Esophagus (tissue), 2 donors: ENCODE results near the gene FOXD3. TPM values are rescaled to one million over a fixed set of nuclear protein-coding genes. Genes with fewer than 3 reads are reported as not detected.
A peak's percentile ranks its signal among the peaks of the same experiment; 100 is the strongest.
"Not testable (repeated sequence)": the region's sequence is repeated elsewhere in the genome, so short reads cannot be mapped to it uniquely, and the experiment has no call there.

Experiments used
- H3K27ac ChIP-seq, 2 donors: one replicate each; pipeline ENCODE4 v1.5.1; 2013; ENCODE audit warnings: low read depth in 2 of 2, mild to moderate bottlenecking in 2 of 2, inconsistent platforms in 1 of 2, low read length in 1 of 2, moderate library complexity in 1 of 2
- H3K27me3 ChIP-seq, 2 donors: one replicate each; pipeline ENCODE4 v1.6.1; 2013; ENCODE audit warnings: low read length in 2 of 2, control low read depth in 1 of 2, mild to moderate bottlenecking in 1 of 2; ENCODE audit not compliant: insufficient read depth in 2 of 2, control insufficient read depth in 1 of 2
- H3K36me3 ChIP-seq, 2 donors: one replicate each; pipeline ENCODE4 v1.6.1; 2013; ENCODE audit warnings: low read length in 1 of 2; ENCODE audit not compliant: control insufficient read depth in 2 of 2, insufficient read depth in 2 of 2
- H3K4me1 ChIP-seq, 2 donors: one replicate each; pipeline ENCODE4 v1.6.1; 2013; ENCODE audit warnings: low read length in 1 of 2; ENCODE audit not compliant: control insufficient read depth in 2 of 2, insufficient read depth in 2 of 2
- H3K4me3 ChIP-seq, 2 donors: one replicate each; pipeline ENCODE4 v1.5.1; 2013; ENCODE audit warnings: low read length in 2 of 2, mild to moderate bottlenecking in 2 of 2, low read depth in 1 of 2, moderate library complexity in 1 of 2
- H3K9me3 ChIP-seq, 2 donors: one replicate each; pipeline ENCODE4 v1.6.1; 2013; ENCODE audit warnings: mild to moderate bottlenecking in 2 of 2, low read depth in 1 of 2, low read length in 1 of 2, moderate library complexity in 1 of 2; ENCODE audit not compliant: control insufficient read depth in 2 of 2, insufficient read depth in 1 of 2
- WGBS, 2 donors: extraction: QIAGEN DNeasy Blood & Tissue Kit; methylation state at CpG; one replicate each; pipeline ENCODE4 v1.1.7; 2013; 5-methylcytosine and 5-hydroxymethylcytosine counted together
- polyA plus RNA-seq, 2 donors: library from polyadenylated mRNA; stranded (reverse); fragments of 200-250 nt; gene quantifications; one replicate each; pipeline ENCODE4 v1.2.3, GENCODE V29; 2013
- donor health status: healthy with polysubstance abuse.
- donor health status: Bipolar disorder and iron deficiency.

FOXD3 gene
- polyA plus RNA-seq, 2 donors: 0.06 to 0.16 TPM

DNA sequence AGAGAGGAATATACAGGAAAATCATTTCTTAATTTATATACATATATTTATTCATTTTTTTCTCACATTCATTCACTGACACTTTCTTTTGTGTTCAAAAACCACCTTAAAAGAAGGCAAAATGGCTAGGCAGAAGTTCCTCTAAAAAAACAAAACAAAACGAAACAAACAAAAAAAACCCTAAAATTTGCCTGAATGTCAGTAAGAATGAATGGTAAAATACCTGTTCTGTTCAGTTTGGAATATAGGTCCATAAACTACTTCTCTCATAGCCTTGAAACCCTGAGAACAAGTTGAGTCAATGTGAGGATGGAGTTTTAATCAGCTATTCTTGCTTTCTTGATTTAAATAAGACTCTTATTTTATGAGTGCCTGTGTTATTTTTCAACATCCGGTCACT is 30.4 kb downstream of the FOXD3 start:
- WGBS, 2 donors: 65 to 81% methylated on average over 2 of the region's 2 CpGs
- Histone ChIP-seq H3K9me3 (peaks cover 0 to 2% of the 10 kb centered on the region in 2 donors), H3K27ac (no peak overlapping the region), H3K36me3 (no peaks in the 10 kb centered on the region), H3K4me3 (no peak overlapping the region), H3K27me3 (peaks cover 0 to 5% of the 10 kb centered on the region in 2 donors), H3K4me1 (no peaks in the 10 kb centered on the region)

GRCh38 chr1:63356234-63356633 is 33.9 kb downstream of the FOXD3 start:
- H3K27ac ChIP-seq, H3K4me1 ChIP-seq, H3K9me3 ChIP-seq, H3K36me3 ChIP-seq, H3K27me3 ChIP-seq, H3K4me3 ChIP-seq: not testable (repeated sequence)
- 74 to 87% methylated on average over 2 of the region's 2 CpGs for whole genome bisulfite sequencing, 2 donors

DNA sequence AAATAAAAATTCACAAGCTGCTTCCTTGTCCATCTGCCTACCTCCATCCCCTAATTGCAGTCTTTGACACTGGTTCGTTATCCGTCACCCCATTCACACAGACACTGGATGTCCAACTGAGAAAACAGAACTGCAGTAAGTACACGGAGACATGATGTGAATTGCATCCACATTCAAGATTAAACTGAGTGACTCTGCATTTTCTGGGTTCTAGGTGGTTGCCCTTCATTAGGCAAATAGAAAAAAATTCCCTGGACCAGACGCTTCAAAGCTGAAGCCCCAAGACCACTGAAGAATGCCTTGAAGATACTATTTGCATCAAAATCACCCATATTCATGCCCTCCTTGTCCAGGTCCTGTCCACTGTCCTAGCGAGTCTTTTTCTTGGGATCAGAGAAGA is 37.2 kb downstream of the FOXD3 start:
- Histone ChIP-seq H3K27ac (no peak overlapping the region), H3K4me3 (no peak overlapping the region), H3K9me3 (no peaks in the 10 kb centered on the region), H3K36me3 (no peaks in the 10 kb centered on the region), H3K27me3 (peaks cover 0 to 2% of the 10 kb centered on the region in 2 donors), H3K4me1 (no peaks in the 10 kb centered on the region)
- 88 to 91% methylated on average over 5 of the region's 5 CpGs for WGBS, 2 donors

DNA sequence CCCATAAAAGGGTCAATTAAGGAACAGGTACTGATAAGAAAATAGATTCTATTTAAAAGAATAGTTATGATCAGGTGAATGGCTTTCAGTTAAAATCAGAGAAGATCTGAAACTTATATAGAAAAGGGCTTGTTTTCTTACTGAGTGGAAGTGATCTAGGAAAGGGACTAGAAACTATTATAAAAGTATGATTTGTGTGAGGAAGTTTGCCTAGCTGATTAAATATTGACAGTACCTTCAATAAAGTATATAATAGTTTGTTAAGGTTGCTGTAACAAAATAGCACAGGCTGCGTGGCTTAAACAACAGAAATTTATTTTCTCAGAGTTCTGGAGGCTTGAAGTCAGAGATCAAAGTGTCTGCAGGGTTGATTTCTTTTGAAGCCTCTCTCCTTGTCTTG is 39.7 kb downstream of the FOXD3 start:
- WGBS, 2 donors: 89 to 90% methylated on average over 1 of the region's 1 CpG
- Histone ChIP-seq H3K4me1 (peaks cover 0 to 2% of the 10 kb centered on the region in 2 donors), H3K9me3 (no peaks in the 10 kb centered on the region), H3K4me3 (no peak overlapping the region), H3K36me3 (no peaks in the 10 kb centered on the region), H3K27ac (no peak overlapping the region), H3K27me3 (peaks cover 0 to 2% of the 10 kb centered on the region in 2 donors)

GRCh38 chr1:63362578-63362977 is 40.2 kb downstream of the FOXD3 start:
- 94 to 95% methylated on average over 1 of the region's 1 CpG for WGBS, 2 donors
- Histone ChIP-seq H3K27me3 (peaks cover 0 to 2% of the 10 kb centered on the region in 2 donors), H3K36me3 (no peaks in the 10 kb centered on the region), H3K27ac (no peak overlapping the region), H3K4me1 (peaks cover 0 to 3% of the 10 kb centered on the region in 2 donors), H3K4me3 (no peak overlapping the region), H3K9me3 (no peaks in the 10 kb centered on the region)

DNA sequence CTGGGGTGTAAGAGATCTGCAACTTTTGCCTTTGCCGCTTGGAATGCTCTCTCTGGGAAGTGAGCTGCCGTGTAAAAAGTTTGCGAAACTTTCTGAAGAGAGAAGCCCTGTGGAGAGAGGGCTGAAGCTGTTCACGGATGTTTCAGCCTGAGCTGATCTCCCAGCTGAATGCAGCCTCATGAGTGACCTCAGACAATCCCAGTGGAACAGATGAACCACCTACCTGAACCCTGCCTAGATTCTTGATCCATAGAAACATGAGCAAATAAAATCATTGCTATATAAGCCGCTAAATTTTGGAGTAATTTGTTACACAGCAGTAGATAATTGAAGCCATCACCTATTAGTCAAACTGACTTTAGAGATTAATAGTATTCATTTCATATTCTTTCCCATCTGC is 40.6 kb downstream of the FOXD3 start:
- WGBS, 2 donors: 93 to 98% methylated on average over 5 of the region's 5 CpGs
- Histone ChIP-seq H3K36me3 (no peaks in the 10 kb centered on the region), H3K27me3 (peaks cover 0 to 2% of the 10 kb centered on the region in 2 donors), H3K27ac (no peak overlapping the region), H3K4me1 (peaks cover 0 to 3% of the 10 kb centered on the region in 2 donors), H3K4me3 (no peak overlapping the region), H3K9me3 (no peaks in the 10 kb centered on the region)

- Histone ChIP-seq H3K9me3 (no peaks in the 10 kb centered on the region), H3K27ac (peak overlapping the region in 1 of 2 donors; percentile 71), H3K4me3 (peak overlapping the region; percentile 87 to 90), H3K36me3 (no peaks in the 10 kb centered on the region), H3K4me1 (peaks cover 0 to 3% of the 10 kb centered on the region in 2 donors), H3K27me3 (no peaks in the 10 kb centered on the region)
- WGBS, 2 donors: 64 to 69% methylated on average over 7 of the region's 7 CpGs
Measured at GRCh38 chr1:63366908-63367214, 44.5 kb downstream of the FOXD3 start.

- H3K27me3 ChIP-seq: no peaks in the 10 kb centered on the region
- H3K27ac ChIP-seq: peak within 1 kb of the TSS; percentile 69 to 80
Measured at GRCh38 chr1:63367215-63368103, 45.1 kb downstream of the FOXD3 start, which contains the start of gene ALG6. Gene ALG6, plus strand, starts transcription at chr1:63367627. Its CDS starts 3,351 bp downstream, at chr1:63370978.

DNA sequence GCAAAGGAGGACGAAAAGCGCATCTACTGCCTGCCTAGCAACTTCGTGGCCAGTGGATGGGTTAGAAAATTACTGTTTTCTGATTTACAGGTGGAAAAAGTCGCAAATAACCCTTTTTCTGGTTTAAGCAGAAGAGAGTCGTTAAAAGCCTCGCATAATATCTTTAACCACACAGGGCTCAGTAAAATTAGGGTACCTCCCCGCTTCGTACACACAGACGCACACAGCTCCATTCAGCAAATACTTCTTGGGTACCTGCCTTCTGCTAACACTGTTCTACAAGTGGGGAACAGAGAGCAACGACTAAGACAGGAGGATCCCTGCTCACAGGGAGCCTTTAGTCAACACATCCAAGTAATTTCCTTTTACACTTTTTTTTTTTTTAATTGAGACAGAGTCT is 45.8 kb downstream of the FOXD3 start:
- Histone ChIP-seq H3K4me3 (peak overlapping the region; percentile 87 to 90), H3K4me1 (peaks cover 0 to 3% of the 10 kb centered on the region in 2 donors), H3K9me3 (no peaks in the 10 kb centered on the region), H3K27ac (peak overlapping the region in 1 of 2 donors; percentile 69), H3K27me3 (no peaks in the 10 kb centered on the region), H3K36me3 (no peaks in the 10 kb centered on the region)
- 3 to 4% methylated on average over 10 of the region's 10 CpGs for WGBS, 2 donors

More at GRCh38 chr1:63367215-63368103, 45.1 kb downstream of the FOXD3 start, which contains the start of gene ALG6:
- H3K4me1 ChIP-seq: peaks cover 0 to 3% of the 10 kb centered on the region in 2 donors
- H3K4me3 ChIP-seq: peak within 1 kb of the TSS; percentile 87 to 90
- no peaks in the 10 kb centered on the region for H3K36me3 ChIP-seq
- WGBS, 2 donors: 1% methylated on average over 58 to 77 of the region's 77 CpGs
- H3K9me3 ChIP-seq: no peaks in the 10 kb centered on the region
